MM.1S (cell line): Measurements from ENCODE around the gene HNMT.

Source experiments
- DNase-seq: peaks from one replicate; pipeline ENCODE4 v3.0.0-alpha.2; 2015
- H2AFZ ChIP-seq: fragments of 300-600 bp; sonication (generic); 2 replicates; pipeline ENCODE4 v1.6.0; 2016; ENCODE audit warnings: antibody characterized with exemption, low read length
- H3F3A ChIP-seq: fragments of 300-600 bp; sonication (generic); 2 replicates; pipeline ENCODE4 v1.6.1; 2016; ENCODE audit warnings: mild to moderate bottlenecking, antibody characterized with exemption, low read length, moderate library complexity, mixed read lengths; ENCODE audit not compliant: insufficient read depth
- H3K27ac ChIP-seq: fragments of 300-600 bp; sonication (generic); 2 replicates; pipeline ENCODE4 v1.5.1; 2016; ENCODE audit warnings: mild to moderate bottlenecking, low read length
- H3K27me3 ChIP-seq: fragments of 300-600 bp; sonication (generic); replicated peaks from 2 replicates; pipeline ENCODE4 v1.6.0; 2016; ENCODE audit warnings: low read length; ENCODE audit not compliant: insufficient read depth
- H3K36me3 ChIP-seq: fragments of 300-600 bp; sonication (generic); replicated peaks from 2 replicates; pipeline ENCODE4 v1.6.1; 2016; ENCODE audit warnings: mild to moderate bottlenecking, low read length, mixed read lengths; ENCODE audit not compliant: insufficient read depth
- H3K4me1 ChIP-seq: fragments of 300-600 bp; sonication (generic); 2 replicates; pipeline ENCODE4 v1.6.1; 2016; ENCODE audit warnings: low read length, mixed read lengths
- H3K4me2 ChIP-seq: fragments of 300-600 bp; sonication (generic); 2 replicates; pipeline ENCODE4 v1.6.0; 2016; ENCODE audit warnings: low read depth, low read length
- H3K4me3 ChIP-seq: fragments of 300-600 bp; sonication (generic); 2 replicates; pipeline ENCODE4 v1.5.1; 2016; ENCODE audit warnings: low read length, mixed read lengths
- H3K79me2 ChIP-seq: fragments of 300-600 bp; sonication (generic); 2 replicates; pipeline ENCODE4 v1.6.1; 2016; ENCODE audit warnings: mixed run types, low read length, mixed read lengths
- H3K9ac ChIP-seq: fragments of 300-600 bp; sonication (generic); 2 replicates; pipeline ENCODE4 v1.6.1; 2016; ENCODE audit warnings: low read length, mixed read lengths
- H3K9me2 ChIP-seq: fragments of 300-600 bp; sonication (generic); replicated peaks from 2 replicates; pipeline ENCODE4 v1.6.1; 2016; ENCODE audit warnings: mild to moderate bottlenecking, low read length, mixed read lengths; ENCODE audit not compliant: insufficient read depth
- H3K9me3 ChIP-seq: fragments of 300-600 bp; sonication (generic); replicated peaks from 2 replicates; pipeline ENCODE4 v1.6.1; 2016; ENCODE audit warnings: mild to moderate bottlenecking, low read length, mixed read lengths; ENCODE audit not compliant: insufficient read depth
- H4K20me1 ChIP-seq: fragments of 300-600 bp; sonication (generic); 2 replicates; pipeline ENCODE4 v1.6.1; 2016; ENCODE audit warnings: mild to moderate bottlenecking, low read length, moderate library complexity, mixed read lengths; ENCODE audit not compliant: insufficient read depth
- CTCF ChIP-seq: fragments of 300-600 bp; sonication (generic); IDR thresholded peaks from 2 replicates; pipeline ENCODE4 v1.5.1; 2016; ENCODE audit warnings: antibody characterized with exemption, low read length, mixed read lengths
- EZH2 ChIP-seq: fragments of 300-600 bp; sonication (generic); optimal IDR thresholded peaks from 2 replicates; pipeline ENCODE3; 2017; ENCODE audit warnings: low read depth, mild to moderate bottlenecking, antibody characterized with exemption, low read length, mixed read lengths
- EZH2phosphoT487 ChIP-seq: fragments of 300-600 bp; sonication (generic); IDR thresholded peaks from 2 replicates; pipeline ENCODE4 v1.6.1; 2018; ENCODE audit warnings: antibody characterized with exemption, low read length

HNMT gene

GRCh38 chr2:138035608-138036217, 71.4 kb downstream of the HNMT start:
- H3K27me3 ChIP-seq: no peaks in the 10 kb centered on the region
- no peak overlapping the region for H3K4me2 ChIP-seq
- no peak overlapping the region for H3K9ac ChIP-seq
- H3K9me3 ChIP-seq: no peaks in the 10 kb centered on the region
- H3K4me1 ChIP-seq: no peaks in the 10 kb centered on the region; the same call in 1 of the 2 replicates
- H3K4me3 ChIP-seq: no peak overlapping the region
- no peaks in the 10 kb centered on the region for H3K79me2 ChIP-seq
- H3K27ac ChIP-seq: no peak overlapping the region
- no peaks in the 10 kb centered on the region for H4K20me1 ChIP-seq
- no peaks in the 10 kb centered on the region for H3K36me3 ChIP-seq
- TF ChIP-seq EZH2 (no peak), EZH2phosphoT487 (no peak), CTCF (no peak)
- H2AFZ ChIP-seq: no peak overlapping the region
- no peaks in the 10 kb centered on the region for H3K9me2 ChIP-seq
- no peaks in the 10 kb centered on the region for H3F3A ChIP-seq
- no peak for DNase-seq

DNA sequence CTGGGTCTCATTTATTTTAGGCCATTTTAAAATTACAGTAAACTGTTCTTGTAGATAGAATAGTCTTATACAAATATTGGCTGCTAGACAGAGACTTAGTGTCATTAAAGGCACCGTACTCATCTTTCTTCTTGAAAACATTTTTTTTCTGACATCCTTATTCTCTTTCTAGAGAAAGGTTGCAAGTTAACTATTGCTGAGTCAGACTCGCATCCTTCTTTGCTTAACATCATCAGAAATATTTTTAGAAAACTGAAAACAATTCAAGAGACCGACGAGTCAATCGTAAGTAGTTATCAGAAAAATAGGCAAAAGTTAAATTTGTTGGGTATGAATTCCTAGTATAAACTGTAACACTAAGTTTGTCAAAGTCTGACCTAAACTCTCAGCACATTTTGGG, 72.2 kb downstream of the HNMT start:
- Histone ChIP-seq H4K20me1 (no peaks in the 10 kb centered on the region), H3K9me2 (no peaks in the 10 kb centered on the region), H3K4me2 (peak overlapping the region; percentile 18; the same call in 1 of the 2 replicates), H3K36me3 (no peaks in the 10 kb centered on the region), H3K9me3 (no peaks in the 10 kb centered on the region), H3K79me2 (no peaks in the 10 kb centered on the region), H3K9ac (no peak overlapping the region), H3K4me1 (no peaks in the 10 kb centered on the region; the same call in 1 of the 2 replicates), H3K4me3 (no peak overlapping the region), H3K27me3 (no peaks in the 10 kb centered on the region), H3F3A (no peaks in the 10 kb centered on the region), H2AFZ (no peak overlapping the region), H3K27ac (no peak overlapping the region)
- peak; percentile 37 for DNase-seq
- TF ChIP-seq CTCF (no peak), EZH2 (no peak), EZH2phosphoT487 (no peak)

DNA sequence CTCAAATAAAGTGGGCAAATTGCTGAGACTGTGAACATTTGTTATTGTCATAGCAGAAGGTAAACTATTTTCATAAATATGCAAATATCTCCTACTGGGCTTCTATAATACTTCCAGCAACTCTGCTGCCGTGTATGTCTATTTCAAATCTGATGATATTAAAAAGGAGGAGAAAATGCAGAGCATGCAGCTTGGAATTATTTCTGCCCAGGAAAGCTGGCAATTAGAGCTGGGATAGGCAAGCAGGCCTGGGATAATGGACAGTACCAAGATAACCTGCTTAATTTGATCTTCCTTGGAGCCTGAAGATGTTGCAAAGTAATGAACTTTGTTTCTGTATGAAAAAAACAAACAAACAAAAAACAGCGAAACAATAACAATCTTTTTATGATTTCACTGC, 72.8 kb downstream of the HNMT start:
- Histone ChIP-seq H3K79me2 (no peaks in the 10 kb centered on the region), H3K4me3 (no peak overlapping the region), H4K20me1 (no peaks in the 10 kb centered on the region), H3K9ac (no peak overlapping the region), H3K36me3 (no peaks in the 10 kb centered on the region), H3K27me3 (no peaks in the 10 kb centered on the region), H3K9me3 (no peaks in the 10 kb centered on the region), H3F3A (no peaks in the 10 kb centered on the region), H3K27ac (no peak overlapping the region), H2AFZ (no peak overlapping the region), H3K9me2 (no peaks in the 10 kb centered on the region), H3K4me2 (no peak overlapping the region), H3K4me1 (no peaks in the 10 kb centered on the region; the same call in 1 of the 2 replicates)
- TF ChIP-seq EZH2phosphoT487 (no peak), CTCF (no peak), EZH2 (no peak)
- DNase-seq: no peak
